GM12878 (cell line): ENCODE measurements around the gene XDH. TPM values are rescaled to one million over a fixed set of nuclear protein-coding genes. Genes with fewer than 3 reads are reported as not detected.

ENCODE experiments used
- ATAC-seq: fragments of 200-7000 bp; cut with Tn5 transposase; 3 replicates; pipeline ENCODE4 v1.9.1; 2020; ENCODE audit warnings: mild to moderate bottlenecking, moderate library complexity
- BruUV-seq: library from RNA; stranded (reverse); fragments of 400-500 nt; replicated peaks from 2 replicates; lab custom pipeline; 2021; lab: Mats Ljungman, UMichigan
- CTCF ChIA-PET: fragments of 300-600 bp; sonication (Branson Sonifier 250); formaldehyde crosslinking; extraction: SDS; loops from one replicate; lab custom pipeline; 2021; ENCODE audit warnings: inconsistent platforms; lab: Yijun Ruan, JAX
- POLR2A ChIA-PET: fragments of 350-600 bp; formaldehyde crosslinking; extraction: SDS; loops from one replicate; lab custom pipeline; 2021; ENCODE audit warnings: inconsistent platforms; lab: Charles Lee
- RAD21 ChIA-PET: fragments of 300-600 bp; sonication (Branson Sonifier 250); formaldehyde crosslinking; loops from one replicate; lab custom pipeline; 2023; ENCODE audit warnings: antibody characterized with exemption; ENCODE audit not compliant: unreplicated experiment; lab: Charles Lee
- SMC1A ChIA-PET: fragments of 300-600 bp; sonication (Branson Sonifier 250); formaldehyde crosslinking; loops from one replicate; lab custom pipeline; 2023; ENCODE audit not compliant: unreplicated experiment, uncharacterized antibody; lab: Charles Lee
- DNase-seq: peaks from one replicate; pipeline ENCODE4 v3.0.0-alpha.2; 2011; ENCODE audit warnings: low read depth, low spot score
- FAIRE-seq: peaks from 3 replicates; lab custom pipeline; 2011; peaks lifted over from hg19 to GRCh38; lab: Jason Lieb, UNC
- H2AFZ ChIP-seq: 2 replicates; pipeline ENCODE4 v1.6.0; 2011; ENCODE audit warnings: low read depth, low read length, control low read depth; ENCODE audit not compliant: control insufficient read depth
- H3K27ac ChIP-seq: 2 replicates; pipeline ENCODE4 v1.5.1; 2011; ENCODE audit warnings: control low read depth; ENCODE audit not compliant: control insufficient read depth, insufficient read depth
- H3K27me3 ChIP-seq, 2 experiments: replicated peaks in 1 of 2; 2 replicates each; pipeline versions ENCODE4 v1.6.0 to v1.6.1; 2011; ENCODE audit warnings: low read length in 1 of 2; ENCODE audit not compliant: control insufficient read depth in 2 of 2, insufficient read depth in 2 of 2
- H3K36me3 ChIP-seq, 2 experiments: 2 replicates each; pipeline ENCODE4 v1.5.1; 2011; ENCODE audit warnings: low read length in 1 of 2; ENCODE audit not compliant: control insufficient read depth in 2 of 2, insufficient read depth in 2 of 2
- H3K4me1 ChIP-seq: 2 replicates; pipeline ENCODE4 v1.6.1; 2011; ENCODE audit warnings: mild to moderate bottlenecking, low read length, moderate library complexity, mixed read lengths; ENCODE audit not compliant: control insufficient read depth, insufficient read depth
- H3K4me2 ChIP-seq: 2 replicates; pipeline ENCODE4 v1.6.0; 2011; ENCODE audit warnings: control low read depth; ENCODE audit not compliant: control insufficient read depth, insufficient read depth
- H3K4me3 ChIP-seq: fragments of 200-600 bp; sonication (generic); 2 replicates; pipeline ENCODE4 v1.5.1; 2016
- H3K79me2 ChIP-seq: 2 replicates; pipeline ENCODE4 v1.6.0; 2011; ENCODE audit warnings: low read length; ENCODE audit not compliant: control insufficient read depth, insufficient read depth
- H3K9ac ChIP-seq: 2 replicates; pipeline ENCODE4 v1.8.0; 2011; ENCODE audit warnings: low read length, control low read depth, mixed read lengths; ENCODE audit not compliant: control insufficient read depth, insufficient read depth
- H3K9me3 ChIP-seq: replicated peaks from 3 replicates; pipeline ENCODE4 v1.5.1; 2011; ENCODE audit warnings: mild to moderate bottlenecking, low read length; ENCODE audit not compliant: control insufficient read depth, insufficient read depth
- H4K20me1 ChIP-seq: 2 replicates; pipeline ENCODE4 v1.6.0; 2011; ENCODE audit not compliant: control insufficient read depth, insufficient read depth
- ASH2L ChIP-seq: fragments of 300-600, 200-600 bp; sonication (generic); IDR thresholded peaks from 2 replicates; pipeline ENCODE4 v1.6.1; 2017; ENCODE audit warnings: low read depth, mild to moderate bottlenecking, borderline replicate concordance
- CREB1 ChIP-seq: IDR thresholded peaks from 2 replicates; pipeline ENCODE4 v1.6.1; 2012; ENCODE audit warnings: low read depth, mild to moderate bottlenecking, inconsistent platforms
- CREM ChIP-seq: IDR thresholded peaks from 2 replicates; pipeline ENCODE4 v1.6.1; 2014; ENCODE audit warnings: antibody characterized with exemption, low read depth
- FOXK2 ChIP-seq: fragments of 450-650 bp; IDR thresholded peaks from 2 replicates; pipeline ENCODE4 v1.6.1; 2017; ENCODE audit warnings: mild to moderate bottlenecking, moderate library complexity
- KLF5 ChIP-seq: fragments of 450-650 bp; IDR thresholded peaks from 2 replicates; pipeline ENCODE4 v1.6.1; 2014; ENCODE audit warnings: mild to moderate bottlenecking; ENCODE audit not compliant: partially characterized antibody
- POLR2AphosphoS2 ChIP-seq: IDR thresholded peaks from 2 replicates; pipeline ENCODE4 v1.6.1; 2011; ENCODE audit warnings: low read depth, mild to moderate bottlenecking, low read length, improper control_type of control experiment, moderate library complexity
- RELB ChIP-seq: fragments of 450-650 bp; IDR thresholded peaks from 2 replicates; pipeline ENCODE4 v1.6.1; 2017; ENCODE audit warnings: low read depth, mild to moderate bottlenecking, moderate library complexity
- SPI1 ChIP-seq: IDR thresholded peaks from 2 replicates; pipeline ENCODE4 v1.6.1; 2011; ENCODE audit warnings: low read depth, mild to moderate bottlenecking, low read length, moderate library complexity, borderline replicate concordance; ENCODE audit not compliant: insufficient read depth
- ZNF274 ChIP-seq: IDR thresholded peaks from one replicate; pipeline ENCODE4 v1.8.0; 2011; ENCODE audit not compliant: insufficient read length, insufficient read depth
- ZSCAN29 ChIP-seq: fragments of 450-650 bp; IDR thresholded peaks from 2 replicates; pipeline ENCODE4 v1.6.1; 2017; ENCODE audit warnings: mild to moderate bottlenecking, moderate library complexity
- WGBS: methylation state at CpG from one replicate; pipeline ENCODE4 v1.1.6; 2016; ENCODE audit warnings: low lambda C conversion rate; ENCODE audit not compliant: insufficient replicate concordance, insufficient coverage; ENCODE audit errors: missing lambda C conversion rate; 5-methylcytosine and 5-hydroxymethylcytosine counted together
- in situ Hi-C: fragments of 300-500 bp; cut with MboI; formaldehyde crosslinking; loops from 9 replicates; pipeline ENCODE4 v1.14.3; 2018; ENCODE audit warnings: mixed read lengths
- intact Hi-C: fragments of 100-400 bp; cut with micrococcal nuclease; formaldehyde crosslinking; loops from one replicate; pipeline ENCODE4 v1.14.2; 2022; ENCODE audit not compliant: unreplicated experiment
- polyA plus RNA-seq, 11 experiments: library from polyadenylated mRNA; depleted of rRNA in 4 of 11; unstranded in 6 of 11; stranded (reverse) in 5 of 11; fragments of >200 nt; fragmentation: Nextera tagmentation in 4 of 11; fragmentation: Illumina TruSeq in 1 of 11; extraction: Ambion mirVana in 4 of 11; extraction: Trizol in 1 of 11; gene quantifications; 1 replicate in 1 of 11; 2 replicates in 10 of 11; pipeline versions ENCODE4 v1.2.1 to v1.2.3, GENCODE V29; 2011 to 2016; ENCODE audit warnings: inconsistent platforms in 2 of 11, missing spikeins in 2 of 11, low read depth in 1 of 11
- total RNA-seq, 4 experiments: library from RNA; depleted of rRNA in 3 of 4; stranded (reverse); fragments of >200 nt in 3 of 4; fragmentation: Illumina TruSeq in 1 of 4; extraction: Trizol in 1 of 4; gene quantifications; 2 replicates each; pipeline versions ENCODE4 v1.2.1 to v1.2.3, GENCODE V29; 2013 to 2021

Gene XDH
- total and polyA plus RNA-seq, 10 of the 15 experiments (the other 5 are each of a cell fraction or from before 2014, with no cell fraction given) = 0.01 TPM; not detected in 9

GRCh38 chr2:31440764-31441163, 26.2 kb upstream of the XDH start:
- Histone ChIP-seq H3K9ac (no peak overlapping the region), H3K36me3 (no peaks in the 10 kb centered on the region), H3K9me3 (no peaks in the 10 kb centered on the region), H3K27ac (no peak overlapping the region), H3K79me2 (no peaks in the 10 kb centered on the region), H3K4me2 (no peak overlapping the region), H3K4me1 (no peaks in the 10 kb centered on the region), H3K4me3 (no peak overlapping the region), H4K20me1 (no peaks in the 10 kb centered on the region), H2AFZ (no peak overlapping the region), H3K27me3 (no peaks in the 10 kb centered on the region; a peak in 1 of 4 replicates)
- ChIA-PET CTCF (interaction anchor here (0.9 kb wide), 1 partner anchor 24 kb away, joined by 3 read pairs; no protein-coding TSS in a partner anchor), POLR2A (no interaction called here), RAD21 (no interaction called here), SMC1A (no interaction called here)
- intact Hi-C loops (no loop called here), in situ Hi-C loops (no loop called here)
- TF ChIP-seq POLR2AphosphoS2 = no peak
- TF ChIP-seq RELB = no peak
- no peak for TF ChIP-seq KLF5
- no peak for TF ChIP-seq CREB1
- no peak for TF ChIP-seq ASH2L
- no peak for TF ChIP-seq CREM
- TF ChIP-seq ZSCAN29 = no peak
- TF ChIP-seq ZNF274 = no peak
- no peak for TF ChIP-seq FOXK2
- no peak for TF ChIP-seq SPI1
- ATAC-seq (no peak), FAIRE-seq (no peak), DNase-seq (no peak)
- 71% methylated on average over 2 of the region's 2 CpGs for WGBS
- BruUV-seq = no TSS peak
